ENCODE results near the gene CD74. TPM values are rescaled to one million over a fixed set of nuclear protein-coding genes. Genes with fewer than 3 reads are reported as not detected.

The CD74 gene
- total RNA-seq, 1 donor from 2014 or later = 440 TPM

GRCh38 chr5:150353032-150353675 is 59.6 kb downstream of the CD74 start:
- intact Hi-C loops (cut with micrococcal nuclease) = no loop called here
- H3K4me1 Mint-ChIP-seq (ENCODE audit: low read depth) = peaks cover 15% of the 10 kb centered on the region
- peaks cover 4% of the 10 kb centered on the region for H3K27me3 Mint-ChIP-seq (ENCODE audit: insufficient read depth)
- no peaks in the 10 kb centered on the region for H3K9me3 Mint-ChIP-seq
- H3K27ac Mint-ChIP-seq = no peak overlapping the region
- DNase-seq (ENCODE audit: low spot score) = no peak
- H3K4me3 Mint-ChIP-seq = no peak overlapping the region
- no peaks in the 10 kb centered on the region for H3K36me3 Mint-ChIP-seq (ENCODE audit: low read depth)

- Mint-ChIP-seq H3K27ac (no peak overlapping the region), H3K4me3 (no peak overlapping the region), H3K9me3 (no peaks in the 10 kb centered on the region), H3K27me3 (ENCODE audit: insufficient read depth) (peaks cover 4% of the 10 kb centered on the region), H3K36me3 (ENCODE audit: low read depth) (no peaks in the 10 kb centered on the region), H3K4me1 (ENCODE audit: low read depth) (peaks cover 15% of the 10 kb centered on the region)
- intact Hi-C loops (cut with micrococcal nuclease) = no loop called here
- DNase-seq (ENCODE audit: low spot score) = no peak
These were observed 60.3 kb downstream of the CD74 start for GRCh38 chr5:150352244-150353031.

Other genes with a start within 250 kb of the CD74 start
- gene CDX1, start 246.1 kb downstream of the CD74 start, total RNA-seq = not detected in 2 replicates
- not detected in 2 replicates for gene SLC6A7, start 222.8 kb downstream of the CD74 start, total RNA-seq
- not detected in 2 replicates for gene CAMK2A, start 123.1 kb downstream of the CD74 start, total RNA-seq
- not detected in 2 replicates for gene ARSI, start 110.0 kb downstream of the CD74 start, total RNA-seq
- 130 and 131 TPM in 2 replicates for gene TCOF1, start 55.2 kb downstream of the CD74 start, total RNA-seq
- 2,328 and 2,429 TPM in 2 replicates for gene RPS14, start 36.8 kb upstream of the CD74 start, total RNA-seq
- 2.8 and 3.9 TPM in 2 replicates for gene NDST1, start 95.2 kb upstream of the CD74 start, total RNA-seq
- not detected in 2 replicates for gene SYNPO, start 227.8 kb upstream of the CD74 start, total RNA-seq
- gene MYOZ3, start 248.3 kb upstream of the CD74 start, total RNA-seq = 0.49 and 0.51 TPM in 2 replicates